ENCODE data around the gene KCNK1. TPM values are rescaled to one million over a fixed set of nuclear protein-coding genes. Genes with fewer than 3 reads are reported as not detected.

KCNK1 gene
- total and polyA plus RNA-seq, 2 of the 8 experiments (the other 6 are each of a cell fraction or from before 2014, with no cell fraction given): 11.9 to 16.5 TPM

DNA sequence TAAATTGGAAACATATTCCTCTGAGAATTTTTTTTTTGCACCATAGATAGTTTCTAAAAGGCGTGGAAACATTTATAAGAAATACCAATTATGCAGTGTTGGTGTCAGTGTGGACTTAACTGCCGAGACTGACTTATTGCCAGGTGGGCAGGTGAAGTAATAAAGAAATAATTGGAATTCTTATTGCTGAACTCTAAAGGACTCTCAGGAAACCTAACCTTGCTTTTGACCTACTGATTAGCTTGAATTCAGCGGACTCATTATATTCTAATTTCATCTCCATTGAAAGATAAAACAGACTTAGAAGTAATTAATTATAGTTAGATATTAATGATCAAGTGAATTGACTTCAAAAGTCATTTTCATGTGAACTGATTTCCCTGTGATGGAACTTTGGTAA lies 26.3 kb downstream of the KCNK1 start:
- Histone ChIP-seq H2BK12ac (ENCODE audit: low read depth, low read length) (no peak overlapping the region), H3K9ac (replicated peaks in 1 of 4; ENCODE audit: extremely low read depth in 1 of 4, low read depth in 3 of 4, low read length in 3 of 4) (no peak overlapping the region), H2BK20ac (ENCODE audit: low read length) (no peak overlapping the region), H3K4me2 (ENCODE audit: insufficient read depth in 1 of 2, low read depth in 2 of 2, low read length in 2 of 2) (no peak overlapping the region), H2AFZ (ENCODE audit: low read length) (no peak overlapping the region), H3K36me3 (ENCODE audit: control insufficient read depth in 2 of 4, insufficient read depth in 4 of 4, low read length in 3 of 4) (no peaks in the 10 kb centered on the region), H3K18ac (ENCODE audit: extremely low read depth, low read length) (no peak overlapping the region), H3K23ac (ENCODE audit: insufficient read length) (no peak overlapping the region), H3K9me3 (ENCODE audit: insufficient read depth in 2 of 2, low read depth in 1 of 2, low read length in 1 of 2) (no peaks in the 10 kb centered on the region), H2BK5ac (ENCODE audit: low read depth, low read length) (no peak overlapping the region), H3K27ac (ENCODE audit: low read depth, low read length) (no peak overlapping the region), H4K8ac (ENCODE audit: extremely low read depth, insufficient read depth, low read length) (no peak overlapping the region), H3K4me1 (replicated peaks in 1 of 4; ENCODE audit: control insufficient read depth in 3 of 4, insufficient read depth in 4 of 4, low read length in 3 of 4) (peaks cover 0 to 9% (median 6%) of the 10 kb centered on the region in 4 experiments; a peak in 5 of 7 replicates), H3K23me2 (ENCODE audit: low read depth, low read length) (no peaks in the 10 kb centered on the region), H2AK5ac (ENCODE audit: low read depth, low read length) (no peak overlapping the region), H3K4ac (replicated peaks; ENCODE audit: insufficient read length, low read depth, low read length) (no peak overlapping the region), H3K4me3 (ENCODE audit: extremely low read depth in 1 of 4, insufficient read depth in 2 of 4, low read depth in 3 of 4, low read length in 4 of 4) (no peak overlapping the region), H3K56ac (replicated peaks; ENCODE audit: insufficient read length, low read depth, low read length) (no peak overlapping the region), H3K79me2 (ENCODE audit: control insufficient read depth in 1 of 2, insufficient read depth in 2 of 2, low read length in 2 of 2) (peaks cover 0 to 11% of the 10 kb centered on the region in 2 experiments; a peak in 2 of 4 replicates), H3K27me3 (replicated peaks in 1 of 4; ENCODE audit: control insufficient read depth in 3 of 4, extremely low read depth in 1 of 4, insufficient read depth in 3 of 4, low read length in 3 of 4) (no peaks in the 10 kb centered on the region), H4K5ac (ENCODE audit: insufficient read length, low read depth, low read length) (no peak overlapping the region), H2BK15ac (ENCODE audit: low read length) (no peak overlapping the region), H4K91ac (replicated peaks; ENCODE audit: insufficient read length, low read length) (no peak overlapping the region), H2BK120ac (replicated peaks; ENCODE audit: low read depth, low read length) (no peak overlapping the region), H3K79me1 (ENCODE audit: low read depth, low read length) (0 out of 2 replicates have a peak, but pooled peaks cover 2% of the 10 kb centered on the region), H3K14ac (ENCODE audit: insufficient read length) (no peak overlapping the region), H4K20me1 (replicated peaks in 1 of 2; ENCODE audit: control insufficient read depth in 1 of 2, insufficient read depth in 2 of 2, low read length in 2 of 2) (peaks cover 0 to 7% of the 10 kb centered on the region in 2 experiments)
- ChIA-PET POLR2A (ENCODE audit: partially characterized antibody) (no interaction called here), CTCF (ENCODE audit: partially characterized antibody) (interaction anchor here (0.6 to 1.1 kb wide), 2 partner anchors 200 to 348 kb away, joined by 3 to 6 read pairs; no protein-coding TSS in a partner anchor)
- DNase-seq (ENCODE audit: low read depth in 1 of 2, low spot score in 2 of 2) (no peak), FAIRE-seq (no peak)
- WGBS, 2 experiments (ENCODE audit: extremely low coverage in 1 of 2, insufficient coverage in 1 of 2, insufficient read length in 1 of 2, insufficient replicate concordance in 2 of 2, low coverage in 1 of 2, low lambda C conversion rate in 2 of 2, missing lambda C conversion rate in 1 of 2): 84% methylated on average over 3 of the region's 3 CpGs; no CpG with 5 or more reads in 1 of the 2 experiments
- TF ChIP-seq JUN (IDR thresholded peaks at IDR 0.05; ENCODE audit: low read depth, low read length): no peak
- TF ChIP-seq MAFK (IDR thresholded peaks at IDR 0.05; ENCODE audit: low read depth, low read length): no peak
- TF ChIP-seq SP1 (IDR thresholded peaks at IDR 0.05; ENCODE audit: low read depth, low read length): no peak
- TF ChIP-seq, protein P1, sequence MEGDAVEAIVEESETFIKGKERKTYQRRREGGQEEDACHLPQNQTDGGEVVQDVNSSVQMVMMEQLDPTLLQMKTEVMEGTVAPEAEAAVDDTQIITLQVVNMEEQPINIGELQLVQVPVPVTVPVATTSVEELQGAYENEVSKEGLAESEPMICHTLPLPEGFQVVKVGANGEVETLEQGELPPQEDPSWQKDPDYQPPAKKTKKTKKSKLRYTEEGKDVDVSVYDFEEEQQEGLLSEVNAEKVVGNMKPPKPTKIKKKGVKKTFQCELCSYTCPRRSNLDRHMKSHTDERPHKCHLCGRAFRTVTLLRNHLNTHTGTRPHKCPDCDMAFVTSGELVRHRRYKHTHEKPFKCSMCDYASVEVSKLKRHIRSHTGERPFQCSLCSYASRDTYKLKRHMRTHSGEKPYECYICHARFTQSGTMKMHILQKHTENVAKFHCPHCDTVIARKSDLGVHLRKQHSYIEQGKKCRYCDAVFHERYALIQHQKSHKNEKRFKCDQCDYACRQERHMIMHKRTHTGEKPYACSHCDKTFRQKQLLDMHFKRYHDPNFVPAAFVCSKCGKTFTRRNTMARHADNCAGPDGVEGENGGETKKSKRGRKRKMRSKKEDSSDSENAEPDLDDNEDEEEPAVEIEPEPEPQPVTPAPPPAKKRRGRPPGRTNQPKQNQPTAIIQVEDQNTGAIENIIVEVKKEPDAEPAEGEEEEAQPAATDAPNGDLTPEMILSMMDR (IDR thresholded peaks at IDR 0.05; ENCODE audit: control extremely low read depth in 1 of 3, insufficient read depth in 1 of 3, low read depth in 1 of 3, low read length in 3 of 3): no peak
- TF ChIP-seq SRF (IDR thresholded peaks at IDR 0.05; ENCODE audit: low read depth, low read length): no peak
- no peak for TF ChIP-seq TBP (IDR thresholded peaks at IDR 0.05; ENCODE audit: low read depth, low read length)
- TF ChIP-seq CHD1 (IDR thresholded peaks at IDR 0.05; ENCODE audit: low read depth, low read length): no peak
- TF ChIP-seq CEBPB (IDR thresholded peaks at IDR 0.05; ENCODE audit: low read depth, low read length): no peak
- no peak for TF ChIP-seq RAD21 (IDR thresholded peaks at IDR 0.05 in 1 of 2, conservative IDR thresholded peaks at IDR 0.05 in 1 of 2; ENCODE audit: low read depth in 2 of 2, low read length in 2 of 2)
- TF ChIP-seq TAF1 (IDR thresholded peaks at IDR 0.05; ENCODE audit: low read depth, low read length): no peak
- TF ChIP-seq SIX5 (IDR thresholded peaks at IDR 0.05; ENCODE audit: low read depth, low read length): no peak
- TF ChIP-seq RXRA (IDR thresholded peaks at IDR 0.05; ENCODE audit: insufficient read depth, low read depth, low read length): no peak

Data from H1 (cell line).